H1 (cell line): ENCODE measurements around the gene ABLIM1.

Experiments
- GABPA ChIP-seq: IDR thresholded peaks from 2 replicates; pipeline ENCODE4 v1.6.1; 2011; ENCODE audit warnings: mild to moderate bottlenecking, low read length, moderate library complexity, borderline replicate concordance; ENCODE audit not compliant: insufficient read depth
- GTF2F1 ChIP-seq: IDR thresholded peaks from 2 replicates; pipeline ENCODE4 v1.6.1; 2012; ENCODE audit warnings: low read depth, low read length, improper control_type of control experiment, borderline replicate concordance
- MAFK ChIP-seq: IDR thresholded peaks from 2 replicates; pipeline ENCODE4 v1.6.1; 2012; ENCODE audit warnings: low read depth, mild to moderate bottlenecking, improper control_type of control experiment, low read length
- RNF2 ChIP-seq: fragments of 200-900, 300-1000 bp; sonication (generic); IDR thresholded peaks from 2 replicates; pipeline ENCODE4 v1.7.1; 2016; ENCODE audit warnings: borderline replicate concordance, low read depth, mild to moderate bottlenecking, antibody characterized with exemption, low read length; ENCODE audit not compliant: poor library complexity, severe bottlenecking; ENCODE audit errors: missing control alignments
- TF ChIP-seq, protein P1 (sequence below), 3 experiments: IDR thresholded peaks; 1 replicate in 2 of 3; 2 replicates in 1 of 3; pipeline versions ENCODE4 v1.5.1 to v1.6.1; 2011; ENCODE audit warnings: low read length in 3 of 3, mild to moderate bottlenecking in 3 of 3, inconsistent platforms in 2 of 3, low read depth in 1 of 3, moderate library complexity in 1 of 3; ENCODE audit not compliant: insufficient read depth in 1 of 3; ENCODE audit errors: control extremely low read depth in 1 of 3
- TF ChIP-seq, protein P2 (sequence below): IDR thresholded peaks from 2 replicates; pipeline ENCODE4 v1.6.1; 2011; ENCODE audit warnings: low read length, improper control_type of control experiment

GRCh38 chr10:114479836-114480235, 178.2 kb downstream of the ABLIM1 start:
- TF ChIP-seq GABPA (no peak), GTF2F1 (no peak), MAFK (no peak), RNF2 (no peak)
- TF ChIP-seq, protein P1, sequence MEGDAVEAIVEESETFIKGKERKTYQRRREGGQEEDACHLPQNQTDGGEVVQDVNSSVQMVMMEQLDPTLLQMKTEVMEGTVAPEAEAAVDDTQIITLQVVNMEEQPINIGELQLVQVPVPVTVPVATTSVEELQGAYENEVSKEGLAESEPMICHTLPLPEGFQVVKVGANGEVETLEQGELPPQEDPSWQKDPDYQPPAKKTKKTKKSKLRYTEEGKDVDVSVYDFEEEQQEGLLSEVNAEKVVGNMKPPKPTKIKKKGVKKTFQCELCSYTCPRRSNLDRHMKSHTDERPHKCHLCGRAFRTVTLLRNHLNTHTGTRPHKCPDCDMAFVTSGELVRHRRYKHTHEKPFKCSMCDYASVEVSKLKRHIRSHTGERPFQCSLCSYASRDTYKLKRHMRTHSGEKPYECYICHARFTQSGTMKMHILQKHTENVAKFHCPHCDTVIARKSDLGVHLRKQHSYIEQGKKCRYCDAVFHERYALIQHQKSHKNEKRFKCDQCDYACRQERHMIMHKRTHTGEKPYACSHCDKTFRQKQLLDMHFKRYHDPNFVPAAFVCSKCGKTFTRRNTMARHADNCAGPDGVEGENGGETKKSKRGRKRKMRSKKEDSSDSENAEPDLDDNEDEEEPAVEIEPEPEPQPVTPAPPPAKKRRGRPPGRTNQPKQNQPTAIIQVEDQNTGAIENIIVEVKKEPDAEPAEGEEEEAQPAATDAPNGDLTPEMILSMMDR (IDR thresholded peaks at IDR 0.05; ENCODE audit: control extremely low read depth in 1 of 3, insufficient read depth in 1 of 3, low read depth in 1 of 3, low read length in 3 of 3) = no peak
- TF ChIP-seq, protein P2, sequence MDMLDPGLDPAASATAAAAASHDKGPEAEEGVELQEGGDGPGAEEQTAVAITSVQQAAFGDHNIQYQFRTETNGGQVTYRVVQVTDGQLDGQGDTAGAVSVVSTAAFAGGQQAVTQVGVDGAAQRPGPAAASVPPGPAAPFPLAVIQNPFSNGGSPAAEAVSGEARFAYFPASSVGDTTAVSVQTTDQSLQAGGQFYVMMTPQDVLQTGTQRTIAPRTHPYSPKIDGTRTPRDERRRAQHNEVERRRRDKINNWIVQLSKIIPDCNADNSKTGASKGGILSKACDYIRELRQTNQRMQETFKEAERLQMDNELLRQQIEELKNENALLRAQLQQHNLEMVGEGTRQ = no peak
